ENCODE results near the gene SLIT3. TPM values are rescaled to one million over a fixed set of nuclear protein-coding genes. Genes with fewer than 3 reads are reported as not detected.

Gene SLIT3
- total and polyA plus RNA-seq, 10 of the 15 experiments (the other 5 are each of a cell fraction or from before 2014, with no cell fraction given) = 0.05 TPM; not detected in 9

DNA sequence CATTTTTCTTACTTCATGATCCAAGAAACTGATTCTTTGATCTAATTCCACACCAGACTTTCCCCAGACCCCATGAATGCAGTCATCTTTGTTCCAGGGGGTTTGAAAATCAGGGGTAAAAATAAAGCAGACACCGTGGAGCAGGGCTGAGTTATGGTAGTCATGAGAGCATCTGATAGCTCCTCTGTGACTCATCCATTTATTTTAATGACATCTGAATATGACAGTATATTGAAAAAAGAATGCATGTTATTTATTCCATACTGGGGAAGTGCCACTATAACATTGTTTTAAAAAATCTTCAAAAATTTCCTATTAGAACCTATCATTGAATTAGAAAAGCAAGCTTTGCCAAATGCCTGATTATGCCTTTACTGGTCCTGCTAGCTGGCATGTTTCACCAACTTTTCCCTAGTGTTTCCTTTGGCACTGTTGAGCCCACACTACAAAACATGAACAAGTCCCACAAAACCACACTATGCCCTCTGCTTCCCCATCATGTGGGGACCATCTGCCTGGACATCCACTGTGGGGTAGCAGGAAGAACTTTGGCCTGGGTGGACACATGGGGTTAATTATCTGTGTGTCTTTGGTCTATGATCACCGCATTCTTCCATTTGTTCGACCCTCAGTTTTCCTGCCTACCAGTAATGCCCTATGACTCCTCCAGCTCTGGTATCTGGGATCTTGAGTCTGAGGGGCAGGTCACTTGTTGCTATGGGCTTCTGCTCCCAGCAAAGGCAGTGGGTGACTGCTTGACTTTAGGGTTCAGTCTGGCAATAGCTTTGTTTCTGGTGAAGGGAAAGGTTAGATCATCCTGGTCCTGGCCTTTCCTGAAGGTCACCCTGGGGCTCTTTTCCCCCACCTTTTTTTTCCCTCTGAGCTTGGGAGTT lies 639.1 kb downstream of the SLIT3 start:
- H4K20me1 ChIP-seq (ENCODE audit: control insufficient read depth, insufficient read depth) = no peaks in the 10 kb centered on the region; the same call in 1 of the 2 replicates
- H3K79me2 ChIP-seq (ENCODE audit: control insufficient read depth, insufficient read depth, low read length) = no peaks in the 10 kb centered on the region
- H3K9ac ChIP-seq (ENCODE audit: control insufficient read depth, insufficient read depth, low read length) = no peak overlapping the region
- intact Hi-C loops (cut with micrococcal nuclease; ENCODE audit: unreplicated experiment) (no loop called here), in situ Hi-C loops (cut with MboI) (no loop called here)
- no peaks in the 10 kb centered on the region for H3K9me3 ChIP-seq (replicated peaks; ENCODE audit: control insufficient read depth, insufficient read depth, low read length)
- CTCF ChIA-PET = interaction anchor here (1.2 kb wide), 1 partner anchor 15 kb away, joined by 4 read pairs; no protein-coding TSS in a partner anchor
- no peak overlapping the region for H3K4me2 ChIP-seq (ENCODE audit: control insufficient read depth, insufficient read depth)
- no peaks in the 10 kb centered on the region for H3K27me3 ChIP-seq (replicated peaks in 1 of 2; ENCODE audit: control insufficient read depth in 2 of 2, insufficient read depth in 2 of 2, low read length in 1 of 2)
- RAD21 ChIA-PET (ENCODE audit: unreplicated experiment) = no interaction called here
- WGBS (ENCODE audit: insufficient coverage, insufficient replicate concordance, low lambda C conversion rate, missing lambda C conversion rate) = 53% methylated on average over 3 of the region's 3 CpGs
- no peak overlapping the region for H3K4me3 ChIP-seq
- BruUV-seq (replicated peaks) = no TSS peak
- H2AFZ ChIP-seq (ENCODE audit: control insufficient read depth, low read depth, low read length) = no peak overlapping the region
- POLR2A ChIA-PET = no interaction called here
- no peak for ATAC-seq
- no peaks in the 10 kb centered on the region for H3K36me3 ChIP-seq (ENCODE audit: control insufficient read depth in 2 of 2, insufficient read depth in 2 of 2, low read length in 1 of 2)
- no peaks in the 10 kb centered on the region for H3K4me1 ChIP-seq (ENCODE audit: control insufficient read depth, insufficient read depth, low read length)
- no peak for FAIRE-seq
- TF ChIP-seq ZSCAN29 (IDR thresholded peaks at IDR 0.05) = no peak
- TF ChIP-seq, protein P1, sequence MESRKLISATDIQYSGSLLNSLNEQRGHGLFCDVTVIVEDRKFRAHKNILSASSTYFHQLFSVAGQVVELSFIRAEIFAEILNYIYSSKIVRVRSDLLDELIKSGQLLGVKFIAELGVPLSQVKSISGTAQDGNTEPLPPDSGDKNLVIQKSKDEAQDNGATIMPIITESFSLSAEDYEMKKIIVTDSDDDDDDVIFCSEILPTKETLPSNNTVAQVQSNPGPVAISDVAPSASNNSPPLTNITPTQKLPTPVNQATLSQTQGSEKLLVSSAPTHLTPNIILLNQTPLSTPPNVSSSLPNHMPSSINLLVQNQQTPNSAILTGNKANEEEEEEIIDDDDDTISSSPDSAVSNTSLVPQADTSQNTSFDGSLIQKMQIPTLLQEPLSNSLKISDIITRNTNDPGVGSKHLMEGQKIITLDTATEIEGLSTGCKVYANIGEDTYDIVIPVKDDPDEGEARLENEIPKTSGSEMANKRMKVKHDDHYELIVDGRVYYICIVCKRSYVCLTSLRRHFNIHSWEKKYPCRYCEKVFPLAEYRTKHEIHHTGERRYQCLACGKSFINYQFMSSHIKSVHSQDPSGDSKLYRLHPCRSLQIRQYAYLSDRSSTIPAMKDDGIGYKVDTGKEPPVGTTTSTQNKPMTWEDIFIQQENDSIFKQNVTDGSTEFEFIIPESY (IDR thresholded peaks at IDR 0.05) = no peak
- TF ChIP-seq MEF2A (IDR thresholded peaks at IDR 0.05; ENCODE audit: insufficient read depth, low read depth, low read length) = no peak
- TF ChIP-seq CHD2 (IDR thresholded peaks at IDR 0.05; ENCODE audit: borderline replicate concordance, low read depth, low read length) = no peak
- TF ChIP-seq, protein P2, sequence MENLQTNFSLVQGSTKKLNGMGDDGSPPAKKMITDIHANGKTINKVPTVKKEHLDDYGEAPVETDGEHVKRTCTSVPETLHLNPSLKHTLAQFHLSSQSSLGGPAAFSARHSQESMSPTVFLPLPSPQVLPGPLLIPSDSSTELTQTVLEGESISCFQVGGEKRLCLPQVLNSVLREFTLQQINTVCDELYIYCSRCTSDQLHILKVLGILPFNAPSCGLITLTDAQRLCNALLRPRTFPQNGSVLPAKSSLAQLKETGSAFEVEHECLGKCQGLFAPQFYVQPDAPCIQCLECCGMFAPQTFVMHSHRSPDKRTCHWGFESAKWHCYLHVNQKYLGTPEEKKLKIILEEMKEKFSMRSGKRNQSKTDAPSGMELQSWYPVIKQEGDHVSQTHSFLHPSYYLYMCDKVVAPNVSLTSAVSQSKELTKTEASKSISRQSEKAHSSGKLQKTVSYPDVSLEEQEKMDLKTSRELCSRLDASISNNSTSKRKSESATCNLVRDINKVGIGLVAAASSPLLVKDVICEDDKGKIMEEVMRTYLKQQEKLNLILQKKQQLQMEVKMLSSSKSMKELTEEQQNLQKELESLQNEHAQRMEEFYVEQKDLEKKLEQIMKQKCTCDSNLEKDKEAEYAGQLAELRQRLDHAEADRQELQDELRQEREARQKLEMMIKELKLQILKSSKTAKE (IDR thresholded peaks at IDR 0.05; ENCODE audit: low read depth, poor library complexity, severe bottlenecking) = no peak
- no peak for TF ChIP-seq HDGF (IDR thresholded peaks at IDR 0.05)
- no peak for TF ChIP-seq GABPA (IDR thresholded peaks at IDR 0.05; ENCODE audit: low read depth)
- TF ChIP-seq SREBF2 (IDR thresholded peaks at IDR 0.05; ENCODE audit: low read length) = no peak
- TF ChIP-seq YBX1 (IDR thresholded peaks at IDR 0.05) = no peak
- TF ChIP-seq FOXM1 (IDR thresholded peaks at IDR 0.05; ENCODE audit: low read depth, low read length) = no peak
- TF ChIP-seq, protein P3, sequence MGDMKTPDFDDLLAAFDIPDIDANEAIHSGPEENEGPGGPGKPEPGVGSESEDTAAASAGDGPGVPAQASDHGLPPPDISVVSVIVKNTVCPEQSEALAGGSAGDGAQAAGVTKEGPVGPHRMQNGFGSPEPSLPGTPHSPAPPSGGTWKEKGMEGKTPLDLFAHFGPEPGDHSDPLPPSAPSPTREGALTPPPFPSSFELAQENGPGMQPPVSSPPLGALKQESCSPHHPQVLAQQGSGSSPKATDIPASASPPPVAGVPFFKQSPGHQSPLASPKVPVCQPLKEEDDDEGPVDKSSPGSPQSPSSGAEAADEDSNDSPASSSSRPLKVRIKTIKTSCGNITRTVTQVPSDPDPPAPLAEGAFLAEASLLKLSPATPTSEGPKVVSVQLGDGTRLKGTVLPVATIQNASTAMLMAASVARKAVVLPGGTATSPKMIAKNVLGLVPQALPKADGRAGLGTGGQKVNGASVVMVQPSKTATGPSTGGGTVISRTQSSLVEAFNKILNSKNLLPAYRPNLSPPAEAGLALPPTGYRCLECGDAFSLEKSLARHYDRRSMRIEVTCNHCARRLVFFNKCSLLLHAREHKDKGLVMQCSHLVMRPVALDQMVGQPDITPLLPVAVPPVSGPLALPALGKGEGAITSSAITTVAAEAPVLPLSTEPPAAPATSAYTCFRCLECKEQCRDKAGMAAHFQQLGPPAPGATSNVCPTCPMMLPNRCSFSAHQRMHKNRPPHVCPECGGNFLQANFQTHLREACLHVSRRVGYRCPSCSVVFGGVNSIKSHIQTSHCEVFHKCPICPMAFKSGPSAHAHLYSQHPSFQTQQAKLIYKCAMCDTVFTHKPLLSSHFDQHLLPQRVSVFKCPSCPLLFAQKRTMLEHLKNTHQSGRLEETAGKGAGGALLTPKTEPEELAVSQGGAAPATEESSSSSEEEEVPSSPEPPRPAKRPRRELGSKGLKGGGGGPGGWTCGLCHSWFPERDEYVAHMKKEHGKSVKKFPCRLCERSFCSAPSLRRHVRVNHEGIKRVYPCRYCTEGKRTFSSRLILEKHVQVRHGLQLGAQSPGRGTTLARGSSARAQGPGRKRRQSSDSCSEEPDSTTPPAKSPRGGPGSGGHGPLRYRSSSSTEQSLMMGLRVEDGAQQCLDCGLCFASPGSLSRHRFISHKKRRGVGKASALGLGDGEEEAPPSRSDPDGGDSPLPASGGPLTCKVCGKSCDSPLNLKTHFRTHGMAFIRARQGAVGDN (IDR thresholded peaks at IDR 0.05) = no peak
- no peak for TF ChIP-seq BRCA1 (IDR thresholded peaks at IDR 0.05; ENCODE audit: low read depth, low read length)
- no peak for TF ChIP-seq WRNIP1 (IDR thresholded peaks at IDR 0.05; ENCODE audit: borderline replicate concordance, low read depth, low read length)
- no peak for TF ChIP-seq STAT1 (conservative IDR thresholded peaks at IDR 0.05)
- DNase-seq (ENCODE audit: low read depth, low spot score) = no peak
- no peak overlapping the region for H3K27ac ChIP-seq (ENCODE audit: control insufficient read depth, insufficient read depth)
- SMC1A ChIA-PET (ENCODE audit: uncharacterized antibody, unreplicated experiment) = interaction anchor here (0.6 kb wide), 1 partner anchor 11 kb away, joined by 3 read pairs; no protein-coding TSS in a partner anchor
